Measurements from ENCODE around the gene ITPR2.

DNA sequence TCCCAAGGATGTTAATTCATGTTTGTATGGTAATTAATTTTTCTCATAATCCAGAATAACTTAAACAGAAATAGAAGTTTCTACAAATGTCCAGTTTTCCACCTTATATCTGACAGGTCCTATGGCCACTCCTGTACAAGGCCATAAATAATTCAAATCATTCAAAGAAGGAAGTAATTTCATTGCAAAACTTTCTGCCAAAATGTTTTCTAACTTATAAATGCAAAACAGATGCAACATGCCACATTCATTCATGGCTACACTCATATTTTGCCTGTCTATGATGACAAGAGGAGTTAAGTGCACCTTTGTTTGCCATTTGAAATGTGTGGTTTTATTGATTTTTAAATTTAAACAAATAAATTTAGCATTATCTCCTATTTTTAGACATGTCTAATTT is 34.4 kb downstream of the ITPR2 start:
- TF ChIP-seq, protein P1, sequence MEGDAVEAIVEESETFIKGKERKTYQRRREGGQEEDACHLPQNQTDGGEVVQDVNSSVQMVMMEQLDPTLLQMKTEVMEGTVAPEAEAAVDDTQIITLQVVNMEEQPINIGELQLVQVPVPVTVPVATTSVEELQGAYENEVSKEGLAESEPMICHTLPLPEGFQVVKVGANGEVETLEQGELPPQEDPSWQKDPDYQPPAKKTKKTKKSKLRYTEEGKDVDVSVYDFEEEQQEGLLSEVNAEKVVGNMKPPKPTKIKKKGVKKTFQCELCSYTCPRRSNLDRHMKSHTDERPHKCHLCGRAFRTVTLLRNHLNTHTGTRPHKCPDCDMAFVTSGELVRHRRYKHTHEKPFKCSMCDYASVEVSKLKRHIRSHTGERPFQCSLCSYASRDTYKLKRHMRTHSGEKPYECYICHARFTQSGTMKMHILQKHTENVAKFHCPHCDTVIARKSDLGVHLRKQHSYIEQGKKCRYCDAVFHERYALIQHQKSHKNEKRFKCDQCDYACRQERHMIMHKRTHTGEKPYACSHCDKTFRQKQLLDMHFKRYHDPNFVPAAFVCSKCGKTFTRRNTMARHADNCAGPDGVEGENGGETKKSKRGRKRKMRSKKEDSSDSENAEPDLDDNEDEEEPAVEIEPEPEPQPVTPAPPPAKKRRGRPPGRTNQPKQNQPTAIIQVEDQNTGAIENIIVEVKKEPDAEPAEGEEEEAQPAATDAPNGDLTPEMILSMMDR (conservative IDR thresholded peaks at IDR 0.05; ENCODE audit: low read length) = no peak
- no peak for TF ChIP-seq EZH2phosphoT487 (IDR thresholded peaks at IDR 0.05; ENCODE audit: borderline replicate concordance, low read depth, low read length)
